B cell (primary cell): ENCODE results near the gene ASB4. TPM values are rescaled to one million over a fixed set of nuclear protein-coding genes. Genes with fewer than 3 reads are reported as not detected.

Experiments used
- ATAC-seq: fragments of 200-7000 bp; cut with Tn5 transposase; one replicate; pipeline ENCODE4 v1.10.0; 2021; ENCODE audit warnings: low read depth, mild to moderate bottlenecking, moderate number of reproducible peaks, moderate library complexity
- CTCF ChIA-PET: fragments of 350-600 bp; sonication (Branson Sonifier 250); formaldehyde crosslinking; loops from one replicate; lab custom pipeline; 2021; ENCODE audit warnings: antibody characterized with exemption, inconsistent platforms; lab: Charles Lee
- POLR2A ChIA-PET: fragments of 350-600 bp; sonication (Branson Sonifier 250); formaldehyde crosslinking; loops from one replicate; lab custom pipeline; 2021; ENCODE audit warnings: antibody characterized with exemption; lab: Charles Lee
- DNase-seq: peaks from one replicate; pipeline ENCODE4 v3.0.0; 2013
- H2AFZ ChIP-seq: 2 replicates; pipeline ENCODE4 v1.6.1; 2012; ENCODE audit warnings: mild to moderate bottlenecking, low read depth, low read length; ENCODE audit not compliant: insufficient read depth, poor library complexity, severe bottlenecking
- H3K27ac ChIP-seq, 2 donors: 1 replicate in 1 of 2; 2 replicates in 1 of 2; pipeline ENCODE4 v1.5.1; 2012 to 2013; ENCODE audit warnings: low read length in 2 of 2, mild to moderate bottlenecking in 2 of 2, moderate library complexity in 1 of 2
- H3K27me3 ChIP-seq, 4 experiments: fragments of 200-600 bp in 1 of 4; sonication (generic) in 1 of 4; replicated peaks in 1 of 4; 1 replicate in 2 of 4; 2 replicates in 2 of 4; pipeline versions ENCODE4 v1.6.1 to v1.7.0; 2013 to 2016; ENCODE audit warnings: low read length in 3 of 4, mild to moderate bottlenecking in 2 of 4, mixed read lengths in 1 of 4, moderate library complexity in 1 of 4; ENCODE audit not compliant: insufficient read depth in 4 of 4, control insufficient read depth in 3 of 4; ENCODE audit errors: control extremely low read depth in 1 of 4
- H3K36me3 ChIP-seq, 2 experiments: replicated peaks in 1 of 2; 1 replicate in 1 of 2; 2 replicates in 1 of 2; pipeline versions ENCODE4 v1.6.1 to v1.7.1; 2013; ENCODE audit warnings: low read length in 1 of 2; ENCODE audit not compliant: insufficient read depth in 2 of 2, control insufficient read depth in 1 of 2; ENCODE audit errors: control extremely low read depth in 1 of 2, extremely low read depth in 1 of 2
- H3K4me1 ChIP-seq, 2 donors: fragments of 200-600 bp in 1 of 2; sonication (generic) in 1 of 2; 1 replicate in 1 of 2; 2 replicates in 1 of 2; pipeline versions ENCODE4 v1.5.1 to v1.6.1; 2013 to 2017; ENCODE audit warnings: low read length in 2 of 2; ENCODE audit not compliant: control insufficient read depth in 2 of 2, insufficient read depth in 2 of 2
- H3K4me2 ChIP-seq: replicated peaks from 2 replicates; pipeline ENCODE3; 2012; ENCODE audit warnings: mild to moderate bottlenecking, low read depth, low read length; ENCODE audit not compliant: poor library complexity, severe bottlenecking
- H3K4me3 ChIP-seq, 5 experiments: fragments of 200-600 bp in 1 of 5; sonication (generic) in 1 of 5; 1 replicate in 3 of 5; 2 replicates in 2 of 5; pipeline versions ENCODE4 v1.5.1 to v1.7.0; 2011 to 2016; ENCODE audit warnings: low read length in 4 of 5, mild to moderate bottlenecking in 4 of 5, low read depth in 2 of 5, control low read depth in 1 of 5, moderate library complexity in 1 of 5; ENCODE audit not compliant: insufficient read depth in 1 of 5; ENCODE audit errors: control extremely low read depth in 1 of 5, extremely low read depth in 1 of 5
- H3K79me2 ChIP-seq: fragments of 200-600 bp; sonication (generic); one replicate; pipeline ENCODE4 v1.6.0; 2016; ENCODE audit warnings: low read length; ENCODE audit not compliant: control insufficient read depth, insufficient read depth
- H3K9ac ChIP-seq: fragments of 200-600 bp; sonication (generic); 2 replicates; pipeline ENCODE4 v1.6.1; 2017; ENCODE audit warnings: mild to moderate bottlenecking, low read length, moderate library complexity
- H3K9me3 ChIP-seq, 3 donors: one replicate each; pipeline versions ENCODE4 v1.6.1 to v1.7.1; 2013; ENCODE audit warnings: low read length in 2 of 3; ENCODE audit not compliant: control insufficient read depth in 2 of 3, insufficient read depth in 1 of 3; ENCODE audit errors: control extremely low read depth in 1 of 3
- H4K20me1 ChIP-seq: 2 replicates; pipeline ENCODE4 v1.6.0; 2012; ENCODE audit warnings: mild to moderate bottlenecking, low read length; ENCODE audit not compliant: insufficient read depth, control insufficient read depth, poor library complexity, severe bottlenecking
- H3K27ac Mint-ChIP-seq: one replicate; pipeline ENCODE4 v1.8.0; 2021; ENCODE audit warnings: mixed read lengths
- H3K27me3 Mint-ChIP-seq: one replicate; pipeline ENCODE4 v1.8.0; 2021; ENCODE audit warnings: mixed read lengths
- H3K4me1 Mint-ChIP-seq: one replicate; pipeline ENCODE4 v1.8.0; 2021; ENCODE audit warnings: mixed read lengths
- H3K4me3 Mint-ChIP-seq: one replicate; pipeline ENCODE4 v1.8.0; 2021; ENCODE audit warnings: mixed read lengths
- H3K9me3 Mint-ChIP-seq: one replicate; pipeline ENCODE4 v1.8.0; 2022; ENCODE audit warnings: mixed read lengths; ENCODE audit not compliant: insufficient read depth
- CTCF ChIP-seq: fragments of 200-600 bp; IDR thresholded peaks from one replicate; pipeline ENCODE4 v1.8.0; 2022; ENCODE audit warnings: antibody characterized with exemption, mild to moderate bottlenecking
- EZH2 ChIP-seq: IDR thresholded peaks from 2 replicates; pipeline ENCODE4 v1.6.1; 2012; ENCODE audit warnings: borderline replicate concordance, low read depth, mild to moderate bottlenecking, moderate library complexity, low read length; ENCODE audit not compliant: insufficient read depth, poor library complexity, severe bottlenecking
- WGBS: methylation state at CpG from one replicate; pipeline ENCODE4 v1.1.5; 2013; ENCODE audit warnings: missing lambda C conversion rate; ENCODE audit not compliant: insufficient coverage; 5-methylcytosine and 5-hydroxymethylcytosine counted together
- intact Hi-C: fragments of 100-400 bp; cut with micrococcal nuclease; formaldehyde crosslinking; loops from one replicate; pipeline ENCODE4 v1.10.0; 2022
- polyA plus RNA-seq: library from polyadenylated mRNA; depleted of rRNA; stranded (reverse); fragments of >200 nt; gene quantifications from 2 replicates; pipeline ENCODE4 v1.2.3, GENCODE V29; 2012
- total RNA-seq, 2 donors: library from RNA; stranded (reverse); fragments of 120-200 nt in 1 of 2; gene quantifications; 1 replicate in 1 of 2; 2 replicates in 1 of 2; pipeline versions ENCODE4 v1.2.3 to v1.2.4, GENCODE V29; 2013 to 2022

Gene ASB4
- total and polyA plus RNA-seq, 2 donors (not counting 1 experiment from before 2014, with no cell fraction given): not detected

- TF ChIP-seq CTCF: no peak
- no peak for TF ChIP-seq EZH2
- Histone ChIP-seq H3K4me1 (no peaks in the 10 kb centered on the region), H3K27ac (no peak overlapping the region), H3K9ac (no peak overlapping the region), H3K36me3 (no peaks in the 10 kb centered on the region), H4K20me1 (no peaks in the 10 kb centered on the region), H3K4me2 (no peak overlapping the region), H3K79me2 (no peaks in the 10 kb centered on the region), H3K9me3 (no peaks in the 10 kb centered on the region), H2AFZ (no peak overlapping the region), H3K4me3 (no peak overlapping the region), H3K27me3 (peaks cover 0 to 3% (median 0%) of the 10 kb centered on the region in 4 experiments)
- no peak overlapping the region for H3K27ac Mint-ChIP-seq
- no peak overlapping the region for H3K4me3 Mint-ChIP-seq
- ATAC-seq: no peak
- POLR2A ChIA-PET: no interaction called here
- no peaks in the 10 kb centered on the region for H3K4me1 Mint-ChIP-seq
- no peak for DNase-seq
- CTCF ChIA-PET: interaction anchor here (1.6 to 4.9 kb wide), 2 partner anchors 15 to 19 kb away, joined by 11 to 35 read pairs; no protein-coding TSS in a partner anchor
- H3K27me3 Mint-ChIP-seq: peaks cover 10% of the 10 kb centered on the region
- H3K9me3 Mint-ChIP-seq: no peaks in the 10 kb centered on the region
- intact Hi-C loops: no loop called here
- WGBS: 100% methylated on average over 1 of the region's 2 CpGs
Measured at GRCh38 chr7:95491634-95492314, 6.0 kb downstream of the ASB4 start.

GRCh38 chr7:95493247-95493646, 7.5 kb downstream of the ASB4 start:
- Histone ChIP-seq H3K9ac (no peak overlapping the region), H3K4me3 (no peak overlapping the region), H3K27ac (no peak overlapping the region), H3K27me3 (peaks cover 0 to 3% (median 0%) of the 10 kb centered on the region in 4 experiments), H2AFZ (no peak overlapping the region), H4K20me1 (no peaks in the 10 kb centered on the region), H3K4me1 (no peaks in the 10 kb centered on the region), H3K4me2 (no peak overlapping the region), H3K79me2 (no peaks in the 10 kb centered on the region), H3K9me3 (no peaks in the 10 kb centered on the region), H3K36me3 (no peaks in the 10 kb centered on the region)
- H3K4me3 Mint-ChIP-seq: no peak overlapping the region
- no peak overlapping the region for H3K27ac Mint-ChIP-seq
- POLR2A ChIA-PET: no interaction called here
- CTCF ChIA-PET: interaction anchor here (4.9 kb wide), 1 partner anchor 18 kb away, joined by 35 read pairs; no protein-coding TSS in a partner anchor
- H3K27me3 Mint-ChIP-seq: peaks cover 6% of the 10 kb centered on the region
- no peaks in the 10 kb centered on the region for H3K4me1 Mint-ChIP-seq
- TF ChIP-seq CTCF: no peak
- no peak for TF ChIP-seq EZH2
- DNase-seq (no peak), ATAC-seq (no peak)
- intact Hi-C loops: no loop called here
- no peaks in the 10 kb centered on the region for H3K9me3 Mint-ChIP-seq
